WTC11 (cell line): ENCODE results near the gene PRX. TPM values are rescaled to one million over a fixed set of nuclear protein-coding genes. Genes with fewer than 3 reads are reported as not detected.

ENCODE experiments used
- ATAC-seq: fragments of 200-7000 bp; cut with Tn5 transposase; 2 replicates; pipeline ENCODE4 v1.10.0; 2021; ENCODE audit warnings: mild to moderate bottlenecking, moderate library complexity
- CTCF ChIA-PET: fragments of 300-600 bp; sonication (Branson Sonifier 250); formaldehyde crosslinking; loops from one replicate; lab custom pipeline; 2021; ENCODE audit warnings: antibody characterized with exemption; lab: Charles Lee
- POLR2A ChIA-PET: fragments of 350-600 bp; sonication (Branson Sonifier 250); formaldehyde crosslinking; loops from one replicate; lab custom pipeline; 2021; ENCODE audit warnings: antibody characterized with exemption; lab: Charles Lee
- DNase-seq: peaks from one replicate; pipeline ENCODE4 v3.0.0; 2021; ENCODE audit warnings: low spot score
- H3K27ac Mint-ChIP-seq: 2 replicates; pipeline ENCODE4 v1.8.0; 2021; ENCODE audit warnings: mixed read lengths
- H3K27me3 Mint-ChIP-seq: 2 replicates; pipeline ENCODE4 v1.8.0; 2021; ENCODE audit warnings: low read depth, mild to moderate bottlenecking, moderate library complexity, mixed read lengths
- H3K36me3 Mint-ChIP-seq: 2 replicates; pipeline ENCODE4 v1.8.0; 2021; ENCODE audit warnings: mixed read lengths
- H3K4me1 Mint-ChIP-seq: 2 replicates; pipeline ENCODE4 v1.8.0; 2022; ENCODE audit warnings: mixed read lengths
- H3K4me3 Mint-ChIP-seq: 2 replicates; pipeline ENCODE4 v1.8.0; 2021; ENCODE audit warnings: mild to moderate bottlenecking, moderate library complexity, mixed read lengths
- H3K9me3 Mint-ChIP-seq: 2 replicates; pipeline ENCODE4 v1.8.0; 2021; ENCODE audit warnings: mixed read lengths
- AFF4 ChIP-seq: sonication (generic); formaldehyde crosslinking; IDR thresholded peaks from 2 replicates; pipeline ENCODE4 v1.8.1; 2023; ENCODE audit warnings: mild to moderate bottlenecking, missing genetic modification reagents, borderline replicate concordance
- ATF3 ChIP-seq: sonication (generic); formaldehyde crosslinking; conservative IDR thresholded peaks from 2 replicates; pipeline ENCODE4 v1.8.1; 2022; ENCODE audit warnings: mild to moderate bottlenecking, missing genetic modification reagents
- CREB1 ChIP-seq: sonication (generic); formaldehyde crosslinking; IDR thresholded peaks from 2 replicates; pipeline ENCODE4 v1.8.0; 2023; ENCODE audit warnings: mild to moderate bottlenecking, missing genetic modification reagents
- E2F5 ChIP-seq: sonication (generic); formaldehyde crosslinking; IDR thresholded peaks from 2 replicates; pipeline ENCODE4 v1.8.1; 2022; ENCODE audit warnings: mild to moderate bottlenecking, moderate library complexity, missing genetic modification reagents
- EMX1 ChIP-seq: fragments of 250-450 bp; sonication (Bioruptor Pico); IDR thresholded peaks from 2 replicates; pipeline ENCODE4 v1.8.0; 2021; ENCODE audit warnings: mild to moderate bottlenecking
- FOXK1 ChIP-seq: sonication (generic); formaldehyde crosslinking; IDR thresholded peaks from 2 replicates; pipeline ENCODE4 v1.8.0; 2022; ENCODE audit warnings: mild to moderate bottlenecking, moderate library complexity, missing genetic modification reagents
- FOXP4 ChIP-seq: sonication (generic); formaldehyde crosslinking; IDR thresholded peaks from 2 replicates; pipeline ENCODE4 v1.8.0; 2022; ENCODE audit warnings: mild to moderate bottlenecking, missing genetic modification reagents
- NFE2L1 ChIP-seq: sonication (generic); formaldehyde crosslinking; IDR thresholded peaks from 2 replicates; pipeline ENCODE4 v1.8.1; 2023; ENCODE audit warnings: missing genetic modification reagents
- NFYB ChIP-seq: sonication (generic); formaldehyde crosslinking; conservative IDR thresholded peaks from 2 replicates; pipeline ENCODE4 v1.8.0; 2022; ENCODE audit warnings: low read depth, missing genetic modification reagents
- NR3C1 ChIP-seq: sonication (generic); formaldehyde crosslinking; conservative IDR thresholded peaks from 2 replicates; pipeline ENCODE4 v1.8.1; 2023; ENCODE audit warnings: low read depth, mild to moderate bottlenecking, missing genetic modification reagents
- RELA ChIP-seq: sonication (generic); formaldehyde crosslinking; IDR thresholded peaks from 2 replicates; pipeline ENCODE4 v1.8.1; 2022; ENCODE audit warnings: missing genetic modification reagents, mild to moderate bottlenecking, borderline replicate concordance
- TEAD4 ChIP-seq: sonication (generic); formaldehyde crosslinking; IDR thresholded peaks from 2 replicates; pipeline ENCODE4 v1.8.0; 2022; ENCODE audit warnings: mild to moderate bottlenecking, missing genetic modification reagents
- USF2 ChIP-seq: sonication (generic); formaldehyde crosslinking; IDR thresholded peaks from 2 replicates; pipeline ENCODE4 v1.8.1; 2023; ENCODE audit warnings: mild to moderate bottlenecking, missing genetic modification reagents, moderate library complexity
- ZNF396 ChIP-seq: fragments of 250-450 bp; sonication (Bioruptor Pico); IDR thresholded peaks from 2 replicates; pipeline ENCODE4 v1.8.0; 2021; ENCODE audit warnings: mild to moderate bottlenecking, moderate library complexity, borderline replicate concordance
- ZNF512 ChIP-seq: sonication (generic); formaldehyde crosslinking; IDR thresholded peaks from 2 replicates; pipeline ENCODE4 v1.8.1; 2022; ENCODE audit warnings: missing genetic modification reagents, borderline replicate concordance
- ZNF532 ChIP-seq: fragments of 250-450 bp; sonication (Bioruptor Pico); IDR thresholded peaks from 2 replicates; pipeline ENCODE4 v1.9.0; 2021; ENCODE audit warnings: mild to moderate bottlenecking, borderline replicate concordance
- total RNA-seq: library from RNA; stranded (reverse); gene quantifications from 3 replicates; pipeline ENCODE4 v1.2.3, GENCODE V29; 2021

The PRX gene
- total RNA-seq, 1 experiment from 2014 or later: 8.4 TPM

GRCh38 chr19:40419066-40419612 is 6.0 kb upstream of the PRX start (continued):
- TF ChIP-seq USF2 (CRISPR knock-in tag) (no peak), FOXP4 (CRISPR knock-in tag) (no peak), NFYB (no peak), FOXK1 (CRISPR knock-in tag) (no peak)

- Mint-ChIP-seq H3K36me3 (no peaks in the 10 kb centered on the region; the same call in 1 of the 2 replicates), H3K27ac (peak overlapping the region; percentile 76; the same call in 1 of the 2 replicates), H3K4me3 (no peak overlapping the region), H3K4me1 (peaks cover 31% of the 10 kb centered on the region), H3K9me3 (no peaks in the 10 kb centered on the region), H3K27me3 (no peaks in the 10 kb centered on the region; the same call in 1 of the 2 replicates)
- TF ChIP-seq NFE2L1 (no peak), ZNF512 (CRISPR knock-in tag) (peak; percentile 73; the same call in 1 of the 2 replicates)
- no peak for DNase-seq
- ChIA-PET POLR2A (no interaction called here), CTCF (interaction anchor here (1.2 kb wide), 1 partner anchor 70 kb away, joined by 3 read pairs; no protein-coding TSS in a partner anchor)
- no peak for ATAC-seq
Measured at GRCh38 chr19:40418040-40418439, 4.9 kb upstream of the PRX start.

- no peaks in the 10 kb centered on the region; the same call in 1 of the 2 replicates for H3K27me3 Mint-ChIP-seq
- POLR2A ChIA-PET: interaction anchor here (0.6 kb wide), 1 partner anchor 26 kb away, joined by 3 read pairs; no protein-coding TSS in a partner anchor
- no peak for DNase-seq
- peaks cover 32% of the 10 kb centered on the region for H3K4me1 Mint-ChIP-seq
- no peak overlapping the region for H3K27ac Mint-ChIP-seq
- CTCF ChIA-PET: interaction anchor here (0.6 to 1.2 kb wide), 4 partner anchors 9 to 342 kb away, joined by 3 to 5 read pairs (median 3); partner anchors contain the start of gene SERTAD1
- no peaks in the 10 kb centered on the region for H3K9me3 Mint-ChIP-seq
- ATAC-seq: no peak
- H3K36me3 Mint-ChIP-seq: no peaks in the 10 kb centered on the region; the same call in 1 of the 2 replicates
- no peak overlapping the region for H3K4me3 Mint-ChIP-seq
- no peak for TF ChIP-seq NR3C1
- TF ChIP-seq AFF4 (CRISPR knock-in tag): no peak
- TF ChIP-seq EMX1 (CRISPR knock-in tag): no peak
- TF ChIP-seq ATF3 (CRISPR knock-in tag): no peak
- TF ChIP-seq ZNF396 (CRISPR knock-in tag): no peak
- TF ChIP-seq CREB1 (CRISPR knock-in tag): no peak
- no peak for TF ChIP-seq ZNF512 (CRISPR knock-in tag)
- TF ChIP-seq ZNF532 (CRISPR knock-in tag): no peak
- no peak for TF ChIP-seq RELA (CRISPR knock-in tag)
- no peak for TF ChIP-seq E2F5 (CRISPR knock-in tag)
- no peak for TF ChIP-seq TEAD4 (CRISPR knock-in tag)
Measured at GRCh38 chr19:40417643-40417981, 4.4 kb upstream of the PRX start.
